ENCODE data around the gene GFOD1. TPM values are rescaled to one million over a fixed set of nuclear protein-coding genes. Genes with fewer than 3 reads are reported as not detected.

The GFOD1 gene
- total and polyA plus RNA-seq, 10 donors = 3.4 to 54.0 (median 32.5) TPM

- Histone ChIP-seq H3K27ac (no peak overlapping the region), H3K27me3 (replicated peaks in 1 of 7) (no peaks in the 10 kb centered on the region), H3K4me1 (peaks cover 0 to 20% (median 5%) of the 10 kb centered on the region in 6 donors), H3K36me3 (no peaks in the 10 kb centered on the region), H3K4me3 (no peak overlapping the region), H3K9me3 (no peaks in the 10 kb centered on the region)
- TF ChIP-seq CTCF (IDR thresholded peaks at IDR 0.05 in 8 of 11, conservative IDR thresholded peaks at IDR 0.05 in 3 of 11) (no peak), POLR2A (IDR thresholded peaks at IDR 0.05) (no peak), POLR2AphosphoS5 (IDR thresholded peaks at IDR 0.05) (no peak)
- intact Hi-C loops (cut with DNase I; ENCODE audit: low total_unique reads) = no loop called here
- 91 to 98% (median 95%) methylated on average over 3 of the region's 3 CpGs for WGBS, 5 donors
- no peak for DNase-seq
Measured at GRCh38 chr6:13493147-13493546, 5.7 kb upstream of the GFOD1 start.

- DNase-seq = no peak
- Histone ChIP-seq H3K4me3 (no peak overlapping the region), H3K27me3 (replicated peaks in 1 of 7) (no peaks in the 10 kb centered on the region), H3K36me3 (no peaks in the 10 kb centered on the region), H3K27ac (no peak overlapping the region), H3K9me3 (no peaks in the 10 kb centered on the region), H3K4me1 (peaks cover 0 to 25% (median 8%) of the 10 kb centered on the region in 6 donors)
- 81 to 96% (median 88%) methylated on average over 2 of the region's 2 CpGs for WGBS, 5 donors
- TF ChIP-seq POLR2A (IDR thresholded peaks at IDR 0.05) = no peak
- no peak for TF ChIP-seq CTCF (IDR thresholded peaks at IDR 0.05 in 8 of 11, conservative IDR thresholded peaks at IDR 0.05 in 3 of 11)
- TF ChIP-seq POLR2AphosphoS5 (IDR thresholded peaks at IDR 0.05) = no peak
- intact Hi-C loops (cut with DNase I; ENCODE audit: low total_unique reads) = no loop called here
Measured at GRCh38 chr6:13492357-13492756, 5.0 kb upstream of the GFOD1 start.

GRCh38 chr6:13491538-13491937 is 4.1 kb upstream of the GFOD1 start:
- H3K36me3 ChIP-seq = no peaks in the 10 kb centered on the region
- 70 to 89% (median 80%) methylated on average over 3 of the region's 3 CpGs for WGBS, 5 donors
- DNase-seq = no peak
- H3K27me3 ChIP-seq (replicated peaks in 1 of 7) = no peaks in the 10 kb centered on the region
- TF ChIP-seq POLR2AphosphoS5 (IDR thresholded peaks at IDR 0.05) = no peak
- no peak for TF ChIP-seq POLR2A (IDR thresholded peaks at IDR 0.05)
- no peak for TF ChIP-seq CTCF (IDR thresholded peaks at IDR 0.05 in 8 of 11, conservative IDR thresholded peaks at IDR 0.05 in 3 of 11)
- H3K9me3 ChIP-seq = no peaks in the 10 kb centered on the region
- H3K4me1 ChIP-seq = peaks cover 0 to 24% (median 8%) of the 10 kb centered on the region in 6 donors
- intact Hi-C loops (cut with DNase I; ENCODE audit: low total_unique reads) = no loop called here
- H3K4me3 ChIP-seq = no peak overlapping the region
- no peak overlapping the region for H3K27ac ChIP-seq

GRCh38 chr6:13490402-13490801 is 3.0 kb upstream of the GFOD1 start:
- H3K36me3 ChIP-seq = no peaks in the 10 kb centered on the region
- DNase-seq = no peak
- no peak for TF ChIP-seq POLR2AphosphoS5 (IDR thresholded peaks at IDR 0.05)
- no peak for TF ChIP-seq POLR2A (IDR thresholded peaks at IDR 0.05)
- TF ChIP-seq CTCF (IDR thresholded peaks at IDR 0.05 in 8 of 11, conservative IDR thresholded peaks at IDR 0.05 in 3 of 11) = no peak
- H3K4me3 ChIP-seq = no peak overlapping the region
- intact Hi-C loops (cut with DNase I; ENCODE audit: low total_unique reads) = no loop called here
- no peak overlapping the region for H3K27ac ChIP-seq
- H3K9me3 ChIP-seq = no peaks in the 10 kb centered on the region
- 82 to 97% (median 95%) methylated on average over 3 of the region's 3 CpGs for WGBS, 5 donors
- H3K4me1 ChIP-seq = peaks cover 0 to 28% (median 13%) of the 10 kb centered on the region in 6 donors
- no peaks in the 10 kb centered on the region for H3K27me3 ChIP-seq (replicated peaks in 1 of 7)
